ENCODE measurements around the gene MED27.

The MED27 gene

DNA sequence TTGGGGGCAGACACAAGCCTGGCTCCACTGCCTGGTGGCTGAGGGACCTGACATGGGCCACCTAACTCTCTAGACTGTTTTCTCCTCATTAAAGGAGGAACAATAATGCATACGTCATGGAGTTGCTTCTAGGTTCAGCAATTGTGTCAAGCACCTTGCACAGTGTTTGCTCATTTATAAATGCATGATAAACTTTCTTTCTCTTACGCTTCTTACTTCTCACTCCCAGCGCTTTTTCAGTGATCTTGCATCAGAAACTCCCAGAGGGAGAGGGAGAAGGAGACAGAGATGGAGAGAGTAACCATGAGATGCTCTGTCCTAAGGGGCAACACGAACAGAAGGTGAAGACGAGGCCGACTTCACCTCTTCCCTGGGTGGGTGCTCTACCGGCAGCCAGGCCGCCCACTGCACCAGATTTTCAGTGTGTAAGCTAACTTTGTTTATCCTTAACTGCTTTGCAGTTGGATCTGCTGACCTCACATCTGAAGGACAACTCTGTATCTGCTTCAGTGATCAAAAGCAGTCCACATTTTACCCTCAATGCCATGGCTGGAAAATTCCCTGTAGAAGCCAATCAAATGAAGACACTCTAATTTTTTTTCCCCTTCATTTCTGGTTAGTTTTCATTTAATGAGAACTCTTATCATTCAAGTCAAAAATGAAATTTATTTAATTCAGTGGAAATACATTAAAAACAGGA, 35.3 kb downstream of the MED27 start:
- DNase-seq (ENCODE audit: extremely low read depth in 1 of 2, low read depth in 1 of 2), result no peak

GRCh38 chr9:132043708-132044107, 36.0 kb downstream of the MED27 start:
- no peak for DNase-seq (ENCODE audit: extremely low read depth in 1 of 2, low read depth in 1 of 2)

DNA sequence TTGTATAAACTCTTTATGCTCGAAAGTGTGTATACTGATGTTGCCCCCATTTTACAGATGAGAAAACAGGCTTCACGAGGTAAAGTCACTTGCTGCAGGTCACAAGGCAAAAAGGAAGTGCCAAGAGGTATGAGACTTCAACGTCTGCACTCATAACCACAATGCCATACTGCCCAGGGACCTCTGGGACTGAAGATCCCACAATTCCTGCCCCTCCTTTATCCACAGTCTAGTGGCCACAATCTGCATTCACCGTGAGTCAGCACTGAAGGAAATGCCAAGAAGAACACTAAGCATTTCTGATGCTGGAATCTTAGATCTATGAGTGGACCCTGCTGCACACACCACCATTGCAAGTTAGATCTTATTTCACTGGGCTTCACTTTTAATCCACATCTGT, 37.3 kb downstream of the MED27 start:
- no peak for DNase-seq (ENCODE audit: extremely low read depth in 1 of 2, low read depth in 1 of 2)

DNA sequence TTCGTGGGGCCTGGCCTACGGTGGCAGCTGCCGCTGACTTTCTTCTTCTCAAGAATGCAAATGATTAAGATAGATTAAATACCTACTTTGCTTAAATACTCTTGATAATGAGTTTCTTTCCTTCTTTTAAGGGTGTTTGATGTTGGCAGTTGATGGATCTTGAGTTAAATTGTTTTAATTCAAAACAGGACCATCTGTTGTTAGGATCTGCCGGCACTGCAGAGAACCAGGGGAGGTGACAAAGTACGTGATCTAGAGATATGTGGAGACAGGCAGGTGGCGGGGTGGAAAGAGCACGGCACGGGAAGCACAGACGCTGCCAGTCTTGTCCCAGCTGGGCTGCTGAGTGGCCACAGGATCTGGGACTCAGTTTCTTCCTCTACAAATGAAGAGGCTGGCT, 37.9 kb downstream of the MED27 start:
- DNase-seq (ENCODE audit: extremely low read depth in 1 of 2, low read depth in 1 of 2), result no peak

DNA sequence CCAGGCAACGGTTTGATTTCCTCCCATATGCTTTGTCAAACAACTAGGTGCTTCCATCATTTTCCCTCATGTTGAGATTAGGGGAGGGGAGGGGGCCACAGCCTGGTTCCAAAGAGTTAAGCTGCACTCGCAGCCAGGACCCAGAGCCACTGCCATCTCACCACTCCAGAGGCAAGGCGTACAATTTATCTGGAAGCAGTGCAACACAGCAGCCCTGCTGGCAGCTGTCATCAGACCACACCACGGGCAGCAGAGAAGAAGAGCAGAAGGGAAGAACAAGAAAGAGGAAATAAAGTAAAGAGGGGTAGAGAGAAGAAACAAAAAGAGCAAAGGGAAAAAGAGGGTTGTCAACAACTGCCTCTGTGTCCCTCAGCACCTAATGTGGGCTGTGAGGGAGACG, 38.9 kb downstream of the MED27 start:
- DNase-seq (ENCODE audit: extremely low read depth in 1 of 2, low read depth in 1 of 2), result no peak

DNA sequence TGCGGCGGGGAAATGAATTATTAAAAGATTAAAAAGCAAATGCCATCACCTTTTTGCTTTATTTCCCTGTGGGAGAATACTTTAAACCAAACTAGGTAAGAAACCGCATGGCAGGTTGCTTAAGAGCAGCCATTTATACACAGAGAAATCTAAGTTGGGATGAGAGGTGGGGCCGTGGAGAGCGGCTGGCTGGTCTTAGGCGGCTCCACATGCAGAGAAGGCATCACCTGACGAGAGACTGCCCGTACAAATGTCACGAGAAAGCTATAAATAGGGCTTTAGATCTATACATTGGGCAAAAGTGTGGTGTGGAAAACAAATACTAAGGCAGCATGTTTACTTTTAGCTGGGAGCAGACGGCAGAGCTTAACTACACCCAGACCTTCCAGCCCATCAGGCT, 39.4 kb downstream of the MED27 start:
- DNase-seq (ENCODE audit: extremely low read depth in 1 of 2, low read depth in 1 of 2), result no peak

DNA sequence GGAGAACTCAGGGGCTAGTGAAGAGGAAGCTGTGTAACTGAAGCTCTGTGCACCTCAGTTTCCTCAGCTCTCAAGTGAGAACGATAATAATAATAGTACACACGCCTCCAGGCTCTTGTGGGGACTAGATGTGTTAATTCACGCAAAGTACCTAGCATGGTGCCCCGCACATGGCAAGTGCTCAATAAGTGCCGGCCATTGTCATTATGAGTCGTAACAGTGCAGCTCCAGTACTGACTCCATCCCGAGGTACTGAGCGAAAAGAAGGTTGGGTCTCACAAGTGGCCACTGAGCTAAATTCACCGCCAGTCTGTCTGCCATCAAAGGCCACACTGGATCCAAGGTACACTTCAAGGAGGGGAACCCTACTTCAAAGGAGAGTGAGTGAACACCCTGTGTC, 40.4 kb downstream of the MED27 start:
- no peak for DNase-seq (ENCODE audit: extremely low read depth in 1 of 2, low read depth in 1 of 2)

DNA sequence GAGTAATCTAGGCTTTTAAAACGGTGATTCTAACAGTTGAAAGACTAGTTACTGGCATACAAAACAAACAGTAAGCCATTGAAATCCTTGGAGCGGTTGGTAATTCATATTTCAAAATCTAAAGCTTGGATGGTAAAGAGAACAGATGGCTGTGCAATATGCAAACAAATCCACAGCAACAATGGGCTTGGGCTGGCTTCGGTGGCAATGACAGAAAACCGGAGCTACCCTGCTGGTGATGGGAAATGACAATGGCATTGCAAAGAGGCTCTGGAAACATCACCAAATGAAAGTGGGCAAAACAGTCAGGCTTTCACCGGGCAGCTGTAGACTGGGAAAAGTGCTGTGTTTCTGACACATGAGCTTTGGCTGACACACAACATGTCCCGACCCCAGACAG, 42.2 kb downstream of the MED27 start:
- no peak for DNase-seq (ENCODE audit: extremely low read depth in 1 of 2, low read depth in 1 of 2)

DNA sequence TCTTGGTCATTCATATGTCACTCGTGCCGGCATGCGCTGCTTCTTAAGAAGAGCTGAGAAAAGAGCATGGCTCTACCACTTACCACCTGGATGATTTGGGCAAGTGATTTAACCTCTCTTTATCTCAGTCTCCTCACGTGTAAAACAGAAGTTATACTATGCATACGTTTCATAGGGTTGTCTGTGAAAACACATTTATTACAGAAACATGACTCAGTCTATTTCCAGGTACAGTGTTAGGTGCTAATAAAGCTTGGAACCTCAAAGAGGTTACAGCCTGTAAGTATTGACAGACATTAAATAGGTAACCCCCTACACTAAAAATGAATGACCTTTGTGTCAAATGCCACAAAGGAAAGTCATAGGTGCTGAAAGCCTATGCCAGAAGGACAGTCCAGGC, 43.1 kb downstream of the MED27 start:
- no peak for DNase-seq (ENCODE audit: extremely low read depth in 1 of 2, low read depth in 1 of 2)

DNA sequence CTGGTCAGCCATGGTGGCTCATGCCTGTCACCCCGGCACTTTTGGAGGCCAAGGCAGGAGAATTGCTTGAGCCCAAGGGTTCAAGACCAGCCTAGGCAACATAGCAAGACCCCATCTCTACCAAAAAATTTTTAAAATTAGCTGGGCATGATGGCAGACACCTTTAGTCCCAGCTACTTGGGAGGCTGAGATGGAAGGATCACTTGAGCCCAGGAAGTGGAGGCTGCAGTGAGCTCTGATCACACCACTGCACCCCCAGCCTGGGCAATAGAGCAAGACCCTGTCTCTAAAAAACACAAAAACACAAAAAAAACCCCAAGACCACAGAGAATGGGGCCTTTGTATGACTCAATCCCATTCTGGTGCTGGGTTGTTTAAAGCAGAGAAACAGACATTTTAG, 44.0 kb downstream of the MED27 start:
- DNase-seq (ENCODE audit: extremely low read depth in 1 of 2, low read depth in 1 of 2), result no peak

DNA sequence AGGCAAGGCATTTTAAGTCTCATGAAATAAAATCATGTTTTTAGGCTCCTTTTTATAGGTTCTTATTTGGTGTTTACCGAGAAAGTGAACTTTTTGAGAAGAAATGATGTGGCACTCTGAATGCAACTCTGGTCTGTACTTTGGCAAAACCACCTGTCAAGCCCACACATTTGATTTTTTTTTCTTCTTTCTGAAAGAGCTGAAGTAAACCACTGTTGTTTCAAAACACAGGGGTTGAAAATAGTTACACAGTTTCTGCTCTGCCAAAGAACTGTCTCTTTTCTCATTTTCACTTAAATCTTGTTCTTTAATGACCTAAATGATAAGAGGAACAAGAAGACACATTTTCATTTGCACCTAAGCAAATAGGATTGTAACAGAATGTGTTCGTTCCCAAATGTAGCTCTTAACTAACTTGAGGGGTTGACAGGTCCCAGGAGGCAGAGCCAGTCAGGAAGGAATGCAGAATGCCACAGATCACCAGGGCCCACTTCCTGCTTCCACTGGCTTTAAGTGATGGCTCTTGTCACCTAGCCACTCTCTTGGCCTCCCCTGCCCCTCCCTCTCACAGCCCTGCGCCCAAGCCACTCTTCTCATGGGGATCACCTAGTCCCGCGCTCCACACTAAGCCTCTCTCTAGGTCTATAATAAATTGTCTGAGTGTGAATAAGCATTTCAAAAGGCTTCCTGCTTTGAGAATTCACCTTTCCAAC, 47.3 kb downstream of the MED27 start:
- no peak for DNase-seq (ENCODE audit: extremely low read depth in 1 of 2, low read depth in 1 of 2)

DNA sequence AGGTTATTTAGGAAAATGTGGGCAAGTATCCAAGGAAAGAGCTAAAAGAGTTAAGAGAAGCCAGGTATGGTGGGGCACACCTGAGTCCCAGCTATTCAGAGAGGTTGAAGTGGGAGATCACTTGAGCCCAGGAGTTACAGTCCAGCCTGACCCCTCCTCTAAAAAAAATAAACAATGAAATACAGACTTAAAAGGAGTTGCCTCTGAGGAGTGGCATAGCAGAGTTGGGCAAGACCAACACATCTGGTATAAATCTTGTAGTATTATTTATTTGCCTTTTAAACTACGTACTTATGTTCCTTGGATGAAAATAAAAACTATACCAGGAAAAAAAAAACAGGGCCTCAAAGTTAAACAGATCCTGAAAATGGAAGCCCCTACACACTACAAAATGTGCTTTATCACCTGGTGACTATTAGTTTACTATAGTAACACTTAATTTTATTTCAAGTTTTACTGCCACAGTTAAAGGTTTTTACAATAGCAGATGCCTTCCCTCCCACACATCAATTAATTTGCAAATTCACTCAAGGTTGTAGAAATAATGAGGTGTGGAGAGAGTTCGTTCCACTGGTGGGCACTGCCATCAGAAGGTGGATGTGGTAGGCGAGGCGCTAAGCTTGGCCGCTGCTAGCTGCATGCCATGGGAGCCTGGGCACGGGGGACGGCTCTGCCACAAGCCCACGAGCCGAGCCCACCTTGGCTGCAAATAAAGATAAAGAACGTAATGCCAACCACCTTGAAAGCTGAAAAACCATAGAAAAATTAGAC, 48.0 kb downstream of the MED27 start:
- no peak for DNase-seq (ENCODE audit: extremely low read depth in 1 of 2, low read depth in 1 of 2)

DNA sequence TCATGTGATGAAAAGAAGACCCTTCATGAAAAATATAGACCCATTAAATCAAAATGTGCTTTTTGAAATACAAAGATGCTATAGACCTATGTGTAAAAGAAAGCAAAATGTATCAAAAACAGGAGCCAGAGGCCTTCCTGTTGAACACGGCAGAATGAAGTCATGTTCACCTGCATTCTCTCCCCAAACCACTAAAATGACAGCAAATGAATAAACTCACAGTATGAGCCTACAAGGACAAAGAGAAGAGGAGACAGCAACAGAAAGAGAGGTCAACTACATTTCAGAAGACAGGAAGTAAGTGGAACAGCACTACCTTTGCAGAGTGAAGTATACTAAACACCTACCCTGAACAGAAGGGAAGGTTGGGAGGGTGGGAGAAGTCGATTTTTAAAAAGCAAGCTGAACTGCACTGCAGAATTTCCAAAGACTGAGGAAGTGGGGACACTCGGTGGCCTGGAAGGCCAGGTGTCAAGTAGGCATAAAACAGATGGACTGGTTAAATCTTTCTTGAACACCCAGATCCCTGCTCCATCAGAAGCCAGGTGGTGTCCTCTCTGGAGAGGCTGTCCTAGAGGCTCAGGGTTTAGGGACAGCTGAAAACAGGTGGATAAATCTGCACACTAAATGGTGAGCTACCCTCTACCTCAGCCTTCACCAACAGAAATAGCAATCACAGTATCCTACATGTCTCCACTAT, 48.9 kb downstream of the MED27 start:
- DNase-seq (ENCODE audit: extremely low read depth in 1 of 2, low read depth in 1 of 2), result no peak

GRCh38 chr9:132027752-132028663, 51.7 kb downstream of the MED27 start:
- no peak for DNase-seq (ENCODE audit: extremely low read depth in 1 of 2, low read depth in 1 of 2)

DNA sequence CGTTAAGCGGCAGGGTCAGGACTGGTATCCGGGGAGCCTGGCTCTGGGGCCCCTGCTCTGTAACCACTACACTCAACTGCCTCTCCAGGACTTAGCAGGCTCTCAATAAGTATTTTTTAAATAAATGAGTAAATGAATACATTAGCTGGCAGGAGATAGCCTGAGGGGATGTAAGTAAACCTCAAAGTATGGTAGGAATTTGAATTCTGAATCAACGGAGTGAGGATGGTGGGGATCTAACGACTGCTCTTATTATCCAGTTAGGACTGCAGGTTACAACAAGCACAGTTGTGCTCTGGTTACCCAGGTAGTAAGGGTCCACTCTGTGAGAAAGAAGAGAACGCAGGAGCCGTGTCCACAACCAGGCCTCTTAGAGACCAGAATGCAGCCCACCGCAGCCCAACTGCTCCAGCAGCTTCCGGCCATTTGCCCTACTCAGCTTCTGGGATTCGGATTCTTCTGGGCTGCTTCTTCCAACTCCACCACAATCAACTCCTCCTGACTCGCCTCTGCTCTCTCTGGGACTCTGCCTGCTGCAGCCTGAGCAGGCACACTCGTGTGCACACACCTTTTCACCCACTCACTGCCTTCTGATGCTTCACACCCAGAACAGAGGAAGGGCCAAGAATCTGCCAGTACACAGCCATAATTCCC, 52.6 kb downstream of the MED27 start:
- DNase-seq (ENCODE audit: extremely low read depth in 1 of 2, low read depth in 1 of 2), result no peak

- DNase-seq (ENCODE audit: extremely low read depth in 1 of 2, low read depth in 1 of 2), result no peak
Observed at GRCh38 chr9:132025766-132026165, 53.9 kb downstream of the MED27 start.

DNA sequence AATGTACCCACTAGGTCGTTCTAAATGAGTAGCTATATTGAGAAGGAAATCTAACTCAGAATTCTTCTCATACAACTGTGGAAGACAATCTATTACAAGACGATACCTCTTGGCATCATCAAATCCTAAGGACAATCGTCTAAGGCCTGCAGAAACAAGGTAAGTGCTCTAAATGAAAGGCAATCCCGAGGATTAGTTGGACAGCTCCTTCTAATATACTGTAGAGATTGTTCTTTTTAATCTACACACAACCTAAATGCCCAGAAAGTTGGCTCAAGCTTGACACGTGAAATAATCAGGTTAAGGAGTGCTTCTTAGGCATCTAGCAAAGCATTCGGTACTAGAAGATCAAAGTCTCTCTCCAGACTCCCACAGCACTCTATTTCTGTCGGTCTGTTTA, 55.1 kb downstream of the MED27 start:
- no peak for DNase-seq (ENCODE audit: extremely low read depth in 1 of 2, low read depth in 1 of 2)

- DNase-seq (ENCODE audit: extremely low read depth in 1 of 2, low read depth in 1 of 2), result no peak
Observed at GRCh38 chr9:132023419-132024180, 56.1 kb downstream of the MED27 start.

All from activated CD8-positive, alpha-beta memory T cell treated with anti-CD3 and anti-CD28 coated beads for 1 hour (primary cell).